GM19324 (cell line): ENCODE measurements around the gene DEPDC5.

Experiments
- ATAC-seq: cut with Tn5 transposase; IDR thresholded peaks from one replicate; pipeline ENCODE4 v1.9.1; 2021; ENCODE audit warnings: mild to moderate bottlenecking, moderate library complexity; ENCODE audit not compliant: unreplicated experiment, low FRiP score

The DEPDC5 gene

GRCh38 chr22:31919730-31920129 is 165.9 kb downstream of the DEPDC5 start:
- no peak for ATAC-seq

- no peak for ATAC-seq
These were observed 166.5 kb downstream of the DEPDC5 start for GRCh38 chr22:31920306-31920705.

GRCh38 chr22:31921106-31921505 is 167.3 kb downstream of the DEPDC5 start:
- no peak for ATAC-seq

GRCh38 chr22:31922534-31922933 is 168.7 kb downstream of the DEPDC5 start:
- ATAC-seq = no peak

- ATAC-seq = no peak
These were observed 169.3 kb downstream of the DEPDC5 start for GRCh38 chr22:31923136-31923535.

GRCh38 chr22:31923747-31924146 is 169.9 kb downstream of the DEPDC5 start:
- ATAC-seq = no peak

GRCh38 chr22:31925056-31925455 is 171.2 kb downstream of the DEPDC5 start:
- no peak for ATAC-seq

GRCh38 chr22:31926024-31926423 is 172.2 kb downstream of the DEPDC5 start:
- ATAC-seq = no peak

- no peak for ATAC-seq
These were observed 173.2 kb downstream of the DEPDC5 start for GRCh38 chr22:31926969-31927368.

GRCh38 chr22:31927562-31927961 is 173.7 kb downstream of the DEPDC5 start:
- no peak for ATAC-seq

GRCh38 chr22:31929167-31929930 is 175.5 kb downstream of the DEPDC5 start:
- ATAC-seq = no peak

GRCh38 chr22:31932863-31933262 is 179.0 kb downstream of the DEPDC5 start:
- ATAC-seq = no peak

- ATAC-seq = no peak
These were observed 179.6 kb downstream of the DEPDC5 start for GRCh38 chr22:31933406-31933805.

- no peak for ATAC-seq
These were observed 180.1 kb downstream of the DEPDC5 start for GRCh38 chr22:31933816-31934482.

- no peak for ATAC-seq
These were observed 182.3 kb downstream of the DEPDC5 start for GRCh38 chr22:31935961-31936635.

- ATAC-seq = no peak
These were observed 183.5 kb downstream of the DEPDC5 start for GRCh38 chr22:31937341-31937740.

- ATAC-seq = no peak
These were observed 184.5 kb downstream of the DEPDC5 start for GRCh38 chr22:31938296-31938695.

GRCh38 chr22:31940506-31940905 is 186.7 kb downstream of the DEPDC5 start:
- ATAC-seq = no peak

GRCh38 chr22:31942091-31942490 is 188.3 kb downstream of the DEPDC5 start:
- ATAC-seq = no peak

- no peak for ATAC-seq
These were observed 189.6 kb downstream of the DEPDC5 start for GRCh38 chr22:31943206-31943977.
